ENCODE results near the gene FADS6. TPM values are rescaled to one million over a fixed set of nuclear protein-coding genes. Genes with fewer than 3 reads are reported as not detected.

The FADS6 gene
- total RNA-seq, 1 donor from 2014 or later: not detected

GRCh38 chr17:74833501-74834377 is 59.7 kb downstream of the FADS6 start:
- no peak for DNase-seq (ENCODE audit: low spot score)

- no peak for DNase-seq (ENCODE audit: low spot score)
Observed at GRCh38 chr17:74832421-74832820, 61.0 kb downstream of the FADS6 start.

GRCh38 chr17:74831444-74832146 is 61.8 kb downstream of the FADS6 start:
- no peak for DNase-seq (ENCODE audit: low spot score)

- DNase-seq (ENCODE audit: low spot score): no peak
Observed at GRCh38 chr17:74830861-74831260, 62.6 kb downstream of the FADS6 start.

- DNase-seq (ENCODE audit: low spot score): no peak
Observed at GRCh38 chr17:74827800-74828199, 65.6 kb downstream of the FADS6 start.

Other genes starting within 250 kb of the FADS6 start
- gene CD300LF, start 180.7 kb downstream of the FADS6 start, total RNA-seq: 2.8 TPM
- 1.3 TPM for gene RAB37, start 156.4 kb downstream of the FADS6 start, total RNA-seq
- gene NHERF1, start 145.0 kb downstream of the FADS6 start, total RNA-seq: 13.9 TPM
- gene NAT9, start 117.3 kb downstream of the FADS6 start, total RNA-seq: 37.8 TPM
- gene GRIN2C, start 33.7 kb downstream of the FADS6 start, total RNA-seq: 0.45 TPM
- gene FDXR, start 20.6 kb downstream of the FADS6 start, total RNA-seq: 5.2 TPM
- not detected for gene USH1G, start 29.6 kb upstream of the FADS6 start, total RNA-seq
- not detected for gene OTOP2, start 30.6 kb upstream of the FADS6 start, total RNA-seq
- not detected for gene OTOP3, start 42.3 kb upstream of the FADS6 start, total RNA-seq
- gene HID1, start 79.1 kb upstream of the FADS6 start, total RNA-seq: 14.4 TPM
- gene CDR2L, start 94.0 kb upstream of the FADS6 start, total RNA-seq: 29.9 TPM
- gene MRPL58, start 119.0 kb upstream of the FADS6 start, total RNA-seq: 26.4 TPM
- gene ATP5PD, start 153.3 kb upstream of the FADS6 start, total RNA-seq: 310 TPM
- 34.7 TPM for gene KCTD2, start 153.6 kb upstream of the FADS6 start, total RNA-seq
- gene SLC16A5, start 194.3 kb upstream of the FADS6 start, total RNA-seq: 12.3 TPM
- 7.9 TPM for gene ARMC7, start 216.3 kb upstream of the FADS6 start, total RNA-seq
- 33.5 TPM for gene NT5C, start 238.1 kb upstream of the FADS6 start, total RNA-seq

Measured in mesenteric fat pad (tissue), 1 donor.